ENCODE measurements around the gene POP7.
"Not testable (repeated sequence)": the region's sequence is repeated elsewhere in the genome, so short reads cannot be mapped to it uniquely, and the experiment has no call there.

The POP7 gene

DNA sequence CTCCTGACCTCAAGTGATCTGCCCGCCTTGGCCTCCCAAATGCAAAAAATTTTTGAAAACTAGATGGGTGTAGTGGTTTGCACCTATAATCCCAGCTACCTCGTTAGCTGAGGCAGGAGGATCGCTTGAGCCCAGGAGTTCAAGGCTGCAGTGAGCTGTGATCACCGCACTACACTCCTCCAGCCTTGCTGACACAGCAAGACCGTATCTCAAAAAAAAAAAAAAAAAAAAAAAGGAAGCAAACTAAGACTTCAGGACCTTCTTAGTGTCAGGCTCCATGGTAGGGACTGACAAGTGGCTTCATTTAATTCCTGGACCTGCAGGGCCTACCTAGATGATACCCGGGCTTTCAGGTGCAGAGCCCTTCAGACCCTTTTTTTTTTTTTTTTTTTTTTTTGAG, 2.5 kb downstream of the POP7 start:
- in situ Hi-C loops (cut with HindIII; ENCODE audit: low pct_unique_long_range_greater_than_20kb, low sequenced_read_pairs): no loop called here
- no peak for DNase-seq (ENCODE audit: low read depth in 1 of 2, low spot score in 1 of 2)
- no peak for TF ChIP-seq JUND (IDR thresholded peaks at IDR 0.05; ENCODE audit: low read depth)

DNA sequence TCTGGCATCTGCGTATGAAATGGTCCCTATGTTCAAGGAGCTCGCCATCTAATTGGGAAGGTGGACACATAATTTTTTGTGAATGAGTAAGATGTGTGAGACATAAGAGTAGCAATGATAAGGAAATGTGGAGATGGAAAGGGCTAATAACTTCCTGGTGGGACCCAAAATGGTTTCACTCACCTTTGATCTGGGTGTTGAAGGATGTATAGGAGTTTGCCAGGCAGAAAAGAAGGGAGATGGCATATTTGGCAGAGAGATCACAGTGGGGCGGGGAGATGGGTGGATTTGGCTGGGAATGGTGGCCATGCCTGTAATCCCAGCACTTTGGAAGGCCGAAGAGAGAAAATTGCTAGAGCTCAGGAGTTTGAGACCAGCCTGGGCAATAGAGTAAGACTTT, 4.5 kb downstream of the POP7 start:
- in situ Hi-C loops (cut with HindIII; ENCODE audit: low pct_unique_long_range_greater_than_20kb, low sequenced_read_pairs): no loop called here
- DNase-seq (ENCODE audit: low read depth in 1 of 2, low spot score in 1 of 2): no peak

DNA sequence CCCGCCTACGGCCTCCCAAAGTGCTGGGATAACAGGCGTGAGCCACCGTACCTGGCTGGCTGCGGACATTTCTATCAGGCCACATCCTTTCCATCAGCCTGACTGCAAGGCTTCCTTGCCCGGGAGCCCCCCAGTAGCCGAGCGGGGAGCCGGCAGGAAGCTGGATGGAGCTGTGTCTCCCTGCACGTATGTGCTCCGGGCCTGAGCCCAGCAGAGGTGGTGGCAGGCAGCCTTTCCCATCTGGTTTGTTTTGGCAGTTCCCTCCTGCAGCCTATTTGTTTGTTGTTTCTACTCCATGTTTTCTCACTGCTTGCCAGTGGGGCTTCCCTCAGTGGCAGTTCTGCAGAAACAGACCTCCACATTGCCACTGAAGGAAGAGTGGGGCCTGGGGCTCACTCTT, 5.4 kb downstream of the POP7 start:
- in situ Hi-C loops (cut with HindIII; ENCODE audit: low pct_unique_long_range_greater_than_20kb, low sequenced_read_pairs): no loop called here
- DNase-seq (ENCODE audit: low read depth in 1 of 2, low spot score in 1 of 2): no peak
- TF ChIP-seq JUND (IDR thresholded peaks at IDR 0.05; ENCODE audit: low read depth): no peak

More for the DNA sequence above, 4.5 kb downstream of the POP7 start:
- TF ChIP-seq JUND (IDR thresholded peaks at IDR 0.05; ENCODE audit: low read depth): no peak

DNA sequence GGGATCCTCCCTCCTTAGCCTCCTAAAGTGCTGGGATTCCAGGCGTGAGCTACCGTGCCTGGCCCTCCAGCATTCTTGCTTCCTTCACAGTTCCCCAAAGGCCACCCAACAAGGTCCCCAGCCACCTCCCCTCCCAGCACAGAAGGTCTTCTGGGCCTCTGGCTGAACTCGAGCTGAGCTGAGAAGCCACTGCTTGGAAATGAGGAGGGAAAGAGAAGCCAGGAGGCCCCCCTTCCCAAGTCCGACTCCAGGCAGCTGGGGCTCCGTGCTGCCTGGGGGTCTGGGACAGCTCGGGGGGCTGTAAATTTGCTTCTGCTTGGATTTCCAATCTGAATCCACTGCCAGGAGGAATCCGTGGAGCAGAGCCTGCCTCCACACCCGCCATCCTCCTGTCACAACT, 8.8 kb downstream of the POP7 start:
- no peak for TF ChIP-seq JUND (IDR thresholded peaks at IDR 0.05; ENCODE audit: low read depth)
- in situ Hi-C loops (cut with HindIII; ENCODE audit: low pct_unique_long_range_greater_than_20kb, low sequenced_read_pairs): no loop called here
- no peak for DNase-seq (ENCODE audit: low read depth in 1 of 2, low spot score in 1 of 2)

DNA sequence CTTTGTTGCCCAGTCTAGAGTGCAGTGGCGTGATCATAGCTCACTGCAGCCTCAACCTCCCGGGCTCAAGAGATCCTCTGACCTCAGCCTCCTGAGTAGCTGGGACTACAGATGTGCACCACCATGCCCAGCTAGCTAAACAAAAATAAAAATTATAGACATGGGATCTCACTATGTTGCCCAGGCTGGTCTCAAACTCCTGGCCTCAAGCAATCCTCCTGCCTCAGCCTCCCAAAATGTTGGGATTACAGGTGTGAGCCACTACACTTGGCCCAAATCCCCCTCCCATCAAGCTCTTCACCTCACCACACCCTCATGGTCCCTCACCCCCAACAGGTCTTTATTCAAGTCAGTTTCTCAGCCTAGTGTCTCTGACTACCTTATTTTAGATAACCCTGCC, 11.2 kb downstream of the POP7 start:
- DNase-seq (ENCODE audit: low read depth in 1 of 2, low spot score in 1 of 2); in situ Hi-C loops (cut with HindIII; ENCODE audit: low pct_unique_long_range_greater_than_20kb, low sequenced_read_pairs): not testable (repeated sequence)

DNA sequence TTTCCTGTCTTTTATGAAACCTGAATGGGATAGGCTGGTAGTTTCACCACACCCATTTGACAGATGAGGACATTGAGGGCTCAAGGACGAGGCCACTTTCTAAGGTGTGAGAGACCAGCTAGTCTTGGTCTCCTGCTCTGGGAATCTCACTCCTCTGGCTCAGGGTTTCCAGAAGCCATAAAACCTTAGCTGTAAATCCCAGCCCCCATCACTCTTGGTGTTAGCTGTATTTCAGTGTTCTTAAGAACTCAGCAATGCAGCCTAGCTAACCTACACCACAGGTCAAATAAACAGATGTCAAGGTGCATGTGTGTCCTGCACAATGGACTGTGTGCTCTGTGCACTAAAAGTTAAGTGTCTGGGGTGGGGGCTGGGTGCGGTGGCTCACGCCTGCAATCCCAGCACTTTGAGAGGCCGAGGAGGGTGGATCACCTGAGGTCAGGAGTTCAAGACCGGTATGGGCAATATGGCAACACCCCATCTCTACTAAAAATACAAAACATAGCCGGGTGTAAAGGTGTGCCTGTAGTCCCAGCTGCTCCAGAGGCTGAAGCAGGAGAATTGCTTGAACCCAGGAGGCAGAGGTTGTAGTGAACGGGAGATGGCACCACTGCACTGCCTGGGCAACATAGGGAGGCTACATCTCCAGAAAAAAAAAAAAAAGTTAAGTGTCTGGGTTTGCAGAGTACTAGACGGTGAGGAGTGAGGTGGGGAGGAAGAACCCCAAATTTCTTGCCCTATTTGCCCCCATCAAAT, 13.8 kb downstream of the POP7 start:
- DNase-seq (ENCODE audit: low read depth in 1 of 2, low spot score in 1 of 2): peak in 1 of 2 experiments; percentile 38
- TF ChIP-seq JUND (IDR thresholded peaks at IDR 0.05; ENCODE audit: low read depth): no peak
- in situ Hi-C loops (cut with HindIII; ENCODE audit: low pct_unique_long_range_greater_than_20kb, low sequenced_read_pairs): no loop called here

DNA sequence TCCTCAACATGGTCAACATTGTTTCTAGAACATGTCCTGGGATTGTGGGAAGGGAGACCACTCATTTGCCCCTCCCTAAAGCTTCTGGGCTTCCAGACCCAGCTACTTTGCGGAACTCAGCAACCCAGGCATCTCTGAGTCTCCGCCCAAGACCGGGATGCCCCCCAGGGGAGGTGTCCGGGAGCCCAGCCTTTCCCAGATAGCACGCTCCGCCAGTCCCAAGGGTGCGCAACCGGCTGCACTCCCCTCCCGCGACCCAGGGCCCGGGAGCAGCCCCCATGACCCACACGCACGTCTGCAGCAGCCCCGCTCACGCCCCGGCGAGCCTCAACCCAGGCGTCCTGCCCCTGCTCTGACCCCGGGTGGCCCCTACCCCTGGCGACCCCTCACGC, 14.4 kb downstream of the POP7 start, which contains the start of gene EPO:
Gene EPO (plus strand): TSS at position 190 of the 392 bp plus-strand sequence. CDS start 513 bp downstream, outside the sequence.
- in situ Hi-C loops (cut with HindIII; ENCODE audit: low pct_unique_long_range_greater_than_20kb, low sequenced_read_pairs): no loop called here
- DNase-seq (ENCODE audit: low read depth in 1 of 2, low spot score in 1 of 2): no peak
- no peak for TF ChIP-seq JUND (IDR thresholded peaks at IDR 0.05; ENCODE audit: low read depth)

DNA sequence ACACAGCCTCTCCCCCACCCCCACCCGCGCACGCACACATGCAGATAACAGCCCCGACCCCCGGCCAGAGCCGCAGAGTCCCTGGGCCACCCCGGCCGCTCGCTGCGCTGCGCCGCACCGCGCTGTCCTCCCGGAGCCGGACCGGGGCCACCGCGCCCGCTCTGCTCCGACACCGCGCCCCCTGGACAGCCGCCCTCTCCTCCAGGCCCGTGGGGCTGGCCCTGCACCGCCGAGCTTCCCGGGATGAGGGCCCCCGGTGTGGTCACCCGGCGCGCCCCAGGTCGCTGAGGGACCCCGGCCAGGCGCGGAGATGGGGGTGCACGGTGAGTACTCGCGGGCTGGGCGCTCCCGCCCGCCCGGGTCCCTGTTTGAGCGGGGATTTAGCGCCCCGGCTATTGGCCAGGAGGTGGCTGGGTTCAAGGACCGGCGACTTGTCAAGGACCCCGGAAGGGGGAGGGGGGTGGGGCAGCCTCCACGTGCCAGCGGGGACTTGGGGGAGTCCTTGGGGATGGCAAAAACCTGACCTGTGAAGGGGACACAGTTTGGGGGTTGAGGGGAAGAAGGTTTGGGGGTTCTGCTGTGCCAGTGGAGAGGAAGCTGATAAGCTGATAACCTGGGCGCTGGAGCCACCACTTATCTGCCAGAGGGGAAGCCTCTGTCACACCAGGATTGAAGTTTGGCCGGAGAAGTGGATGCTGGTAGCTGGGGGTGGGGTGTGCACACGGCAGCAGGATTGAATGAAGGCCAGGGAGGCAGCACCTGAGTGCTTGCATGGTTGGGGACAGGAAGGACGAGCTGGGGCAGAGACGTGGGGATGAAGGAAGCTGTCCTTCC, 15.0 kb downstream of the POP7 start:
- in situ Hi-C loops (cut with HindIII; ENCODE audit: low pct_unique_long_range_greater_than_20kb, low sequenced_read_pairs): no loop called here
- no peak for TF ChIP-seq JUND (IDR thresholded peaks at IDR 0.05; ENCODE audit: low read depth)
- no peak for DNase-seq (ENCODE audit: low read depth in 1 of 2, low spot score in 1 of 2)

DNA sequence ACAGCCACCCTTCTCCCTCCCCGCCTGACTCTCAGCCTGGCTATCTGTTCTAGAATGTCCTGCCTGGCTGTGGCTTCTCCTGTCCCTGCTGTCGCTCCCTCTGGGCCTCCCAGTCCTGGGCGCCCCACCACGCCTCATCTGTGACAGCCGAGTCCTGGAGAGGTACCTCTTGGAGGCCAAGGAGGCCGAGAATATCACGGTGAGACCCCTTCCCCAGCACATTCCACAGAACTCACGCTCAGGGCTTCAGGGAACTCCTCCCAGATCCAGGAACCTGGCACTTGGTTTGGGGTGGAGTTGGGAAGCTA, 15.5 kb downstream of the POP7 start:
- DNase-seq (ENCODE audit: low read depth in 1 of 2, low spot score in 1 of 2): no peak
- no peak for TF ChIP-seq JUND (IDR thresholded peaks at IDR 0.05; ENCODE audit: low read depth)
- in situ Hi-C loops (cut with HindIII; ENCODE audit: low pct_unique_long_range_greater_than_20kb, low sequenced_read_pairs): no loop called here

DNA sequence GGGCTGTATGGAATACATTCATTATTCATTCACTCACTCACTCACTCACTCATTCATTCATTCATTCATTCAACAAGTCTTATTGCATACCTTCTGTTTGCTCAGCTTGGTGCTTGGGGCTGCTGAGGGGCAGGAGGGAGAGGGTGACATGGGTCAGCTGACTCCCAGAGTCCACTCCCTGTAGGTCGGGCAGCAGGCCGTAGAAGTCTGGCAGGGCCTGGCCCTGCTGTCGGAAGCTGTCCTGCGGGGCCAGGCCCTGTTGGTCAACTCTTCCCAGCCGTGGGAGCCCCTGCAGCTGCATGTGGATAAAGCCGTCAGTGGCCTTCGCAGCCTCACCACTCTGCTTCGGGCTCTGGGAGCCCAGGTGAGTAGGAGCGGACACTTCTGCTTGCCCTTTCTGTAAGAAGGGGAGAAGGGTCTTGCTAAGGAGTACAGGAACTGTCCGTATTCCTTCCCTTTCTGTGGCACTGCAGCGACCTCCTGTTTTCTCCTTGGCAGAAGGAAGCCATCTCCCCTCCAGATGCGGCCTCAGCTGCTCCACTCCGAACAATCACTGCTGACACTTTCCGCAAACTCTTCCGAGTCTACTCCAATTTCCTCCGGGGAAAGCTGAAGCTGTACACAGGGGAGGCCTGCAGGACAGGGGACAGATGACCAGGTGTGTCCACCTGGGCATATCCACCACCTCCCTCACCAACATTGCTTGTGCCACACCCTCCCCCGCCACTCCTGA, 16.7 kb downstream of the POP7 start:
- no peak for DNase-seq (ENCODE audit: low read depth in 1 of 2, low spot score in 1 of 2)
- in situ Hi-C loops (cut with HindIII; ENCODE audit: low pct_unique_long_range_greater_than_20kb, low sequenced_read_pairs): no loop called here
- TF ChIP-seq JUND (IDR thresholded peaks at IDR 0.05; ENCODE audit: low read depth): no peak

DNA sequence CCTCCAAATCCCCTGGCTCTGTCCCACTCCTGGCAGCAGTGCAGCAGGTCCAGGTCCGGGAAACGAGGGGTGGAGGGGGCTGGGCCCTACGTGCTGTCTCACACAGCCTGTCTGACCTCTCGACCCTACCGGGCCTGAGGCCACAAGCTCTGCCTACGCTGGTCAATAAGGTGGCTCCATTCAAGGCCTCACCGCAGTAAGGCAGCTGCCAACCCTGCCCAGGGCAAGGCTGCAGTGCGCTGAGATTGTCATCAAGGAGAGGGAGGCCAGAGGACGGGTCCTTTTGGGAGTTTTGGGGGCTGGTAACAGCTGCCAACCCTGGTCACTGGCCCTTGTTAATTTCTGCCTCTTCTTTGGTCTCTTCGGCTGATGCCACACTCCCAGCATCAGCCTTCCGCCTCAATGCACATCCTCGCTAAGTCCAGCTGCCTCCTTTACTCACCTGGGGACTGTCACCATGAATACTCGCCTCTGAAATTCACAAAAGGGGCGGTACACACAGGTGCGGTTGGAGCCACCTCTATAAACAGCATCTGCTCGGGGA, 17.9 kb downstream of the POP7 start:
- no peak for TF ChIP-seq JUND (IDR thresholded peaks at IDR 0.05; ENCODE audit: low read depth)
- in situ Hi-C loops (cut with HindIII; ENCODE audit: low pct_unique_long_range_greater_than_20kb, low sequenced_read_pairs): no loop called here
- DNase-seq (ENCODE audit: low read depth in 1 of 2, low spot score in 1 of 2): no peak

DNA sequence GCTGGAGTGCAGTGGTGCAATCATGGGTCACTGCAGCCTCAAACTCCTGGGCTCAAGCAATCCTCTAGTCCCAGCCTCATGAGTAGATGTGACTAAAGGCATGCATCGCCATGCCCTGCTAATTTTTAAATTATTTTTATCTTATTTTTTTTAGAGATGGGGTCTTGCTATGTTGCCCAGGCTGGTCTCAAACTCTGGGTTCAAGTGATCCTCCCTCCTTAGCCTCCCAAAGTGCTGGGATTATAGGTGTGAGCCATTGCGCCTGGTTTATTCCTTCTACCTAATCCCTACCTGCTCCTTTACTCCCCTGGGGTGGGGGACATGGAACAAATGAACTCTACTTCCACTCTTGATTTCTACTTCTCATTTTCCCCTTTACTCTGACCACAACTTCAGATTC, 18.4 kb downstream of the POP7 start:
- DNase-seq (ENCODE audit: low read depth in 1 of 2, low spot score in 1 of 2); in situ Hi-C loops (cut with HindIII; ENCODE audit: low pct_unique_long_range_greater_than_20kb, low sequenced_read_pairs): not testable (repeated sequence)

All from T47D (cell line).